K562 (cell line): Measurements from ENCODE around the gene TMEM260. TPM values are rescaled to one million over a fixed set of nuclear protein-coding genes. Genes with fewer than 3 reads are reported as not detected.

Source experiments
- BCL6 ChIP-seq: fragments of 250-450 bp; sonication (Bioruptor Pico); IDR thresholded peaks from 2 replicates; pipeline ENCODE4 v1.4.0; 2020
- CHAMP1 ChIP-seq: fragments of 450-650 bp; IDR thresholded peaks from 2 replicates; pipeline ENCODE4 v1.6.1; 2016; ENCODE audit warnings: mild to moderate bottlenecking
- JUN ChIP-seq, 2 experiments: sonication (generic) in 1 of 2; formaldehyde crosslinking in 1 of 2; IDR thresholded peaks; 2 replicates each; pipeline versions ENCODE4 v1.6.1 to v1.8.0; 2012 to 2022; ENCODE audit warnings: borderline replicate concordance in 2 of 2, mild to moderate bottlenecking in 2 of 2, improper control_type of control experiment in 1 of 2, low read depth in 1 of 2, low read length in 1 of 2, missing genetic modification reagents in 1 of 2
- MEIS2 ChIP-seq: fragments of 450-650 bp; IDR thresholded peaks from 2 replicates; pipeline ENCODE4 v1.6.1; 2014; ENCODE audit warnings: mild to moderate bottlenecking; ENCODE audit not compliant: partially characterized antibody
- RAD21 ChIP-seq, 2 experiments: fragments of 250-450 bp in 1 of 2; fragments of 450-650 bp in 1 of 2; sonication (Bioruptor Pico) in 1 of 2; formaldehyde crosslinking in 1 of 2; IDR thresholded peaks in 1 of 2; conservative IDR thresholded peaks in 1 of 2; 2 replicates each; pipeline versions ENCODE4 v1.4.0 to v1.8.0; 2020 to 2022; ENCODE audit warnings: mild to moderate bottlenecking in 2 of 2, moderate library complexity in 1 of 2
- SIN3B ChIP-seq: fragments of 450-650 bp; IDR thresholded peaks from 2 replicates; pipeline ENCODE4 v1.6.1; 2017; ENCODE audit warnings: low read depth, mild to moderate bottlenecking, moderate library complexity
- SIX5 ChIP-seq, 2 experiments: IDR thresholded peaks; 2 replicates each; pipeline ENCODE4 v1.6.1; 2011; ENCODE audit warnings: low read length in 2 of 2, borderline replicate concordance in 1 of 2, low read depth in 1 of 2, mild to moderate bottlenecking in 1 of 2, moderate library complexity in 1 of 2; ENCODE audit not compliant: insufficient read depth in 1 of 2
- SOX6 ChIP-seq: fragments of 450-650 bp; IDR thresholded peaks from 2 replicates; pipeline ENCODE4 v1.6.1; 2014; ENCODE audit warnings: mild to moderate bottlenecking
- SREBF1 ChIP-seq: fragments of 150-350 bp; IDR thresholded peaks from 2 replicates; pipeline ENCODE4 v1.6.1; 2014; ENCODE audit warnings: antibody characterized with exemption, low read depth, low read length, borderline replicate concordance
- TCF15 ChIP-seq: fragments of 250-450 bp; sonication (Bioruptor Pico); IDR thresholded peaks from 2 replicates; pipeline ENCODE4 v1.8.0; 2022; ENCODE audit warnings: moderate library complexity, mild to moderate bottlenecking, inconsistent platforms
- USF2 ChIP-seq: sonication (generic); formaldehyde crosslinking; IDR thresholded peaks from 2 replicates; pipeline ENCODE4 v1.5.0; 2020; ENCODE audit warnings: missing genetic modification reagents
- ZBTB11 ChIP-seq, 3 experiments: fragments of 200-800 bp in 1 of 3; fragments of 250-450 bp in 1 of 3; fragments of 450-650 bp in 1 of 3; sonication (Bioruptor Pico) in 1 of 3; sonication (Bioruptor generic) in 1 of 3; formaldehyde crosslinking in 1 of 3; IDR thresholded peaks; 2 replicates each; pipeline versions ENCODE4 v1.6.1 to v1.8.0; 2016 to 2022; ENCODE audit warnings: mild to moderate bottlenecking in 2 of 3, missing genetic modification characterization in 2 of 3, missing compliant biosample characterization in 1 of 3, moderate library complexity in 1 of 3
- ZBTB8A ChIP-seq: fragments of 450-650 bp; IDR thresholded peaks from 2 replicates; pipeline ENCODE4 v1.6.1; 2018; ENCODE audit warnings: mild to moderate bottlenecking, moderate library complexity; ENCODE audit not compliant: partially characterized antibody
- ZNF146 ChIP-seq: IDR thresholded peaks from one replicate; pipeline ENCODE4 v1.6.1; 2018; ENCODE audit warnings: missing compliant biosample characterization; ENCODE audit not compliant: unreplicated experiment
- ZNF232 ChIP-seq: sonication (generic); formaldehyde crosslinking; IDR thresholded peaks from 2 replicates; pipeline ENCODE4 v1.8.0; 2022; ENCODE audit warnings: mild to moderate bottlenecking, missing genetic modification reagents
- ZNF398 ChIP-seq: fragments of 250-450 bp; sonication (Bioruptor Pico); IDR thresholded peaks from 2 replicates; pipeline ENCODE4 v1.8.0; 2021; ENCODE audit warnings: moderate library complexity, mild to moderate bottlenecking, inconsistent platforms
- polyA plus RNA-seq, 8 experiments: library from polyadenylated mRNA; depleted of rRNA in 4 of 8; stranded (reverse) in 5 of 8; unstranded in 3 of 8; fragments of >200 nt; fragmentation: Nextera tagmentation in 2 of 8; fragmentation: Illumina TruSeq in 1 of 8; extraction: Ambion mirVana in 2 of 8; extraction: Trizol in 1 of 8; gene quantifications; 2 replicates each; pipeline versions ENCODE4 v1.2.1 to v1.2.3, GENCODE V29; 2011 to 2014; ENCODE audit warnings: inconsistent platforms in 1 of 8, missing spikeins in 1 of 8
- total RNA-seq, 7 experiments: library from RNA; depleted of rRNA in 6 of 7; stranded (reverse); fragments of >200 nt in 6 of 7; fragmentation: Illumina TruSeq in 2 of 7; extraction: Trizol in 2 of 7; gene quantifications; 2 replicates each; pipeline versions ENCODE4 v1.2.1 to v1.2.3, GENCODE V29; 2011 to 2021; ENCODE audit warnings: low replicate concordance in 1 of 7
- TF ChIP-seq, protein P1 (sequence below): sonication (generic); IDR thresholded peaks from 2 replicates; pipeline ENCODE4 v1.6.1; 2016

Gene TMEM260
- total and polyA plus RNA-seq, 9 of the 15 experiments (the other 6 are each of a cell fraction or from before 2014, with no cell fraction given), result 2.2 to 9.4 (median 6.0) TPM

- TF ChIP-seq CHAMP1 (no peak), SREBF1 (no peak), ZNF232 (no peak), MEIS2 (peak; percentile 21), BCL6 (CRISPR knock-in tag) (no peak), ZNF398 (no peak), USF2 (CRISPR knock-in tag) (no peak), SIN3B (no peak), ZNF146 (CRISPR knock-in tag) (no peak), ZBTB11 (CRISPR knock-in tag; IDR thresholded peaks at IDR 0.05) (no peak), RAD21 (CRISPR knock-in tag; conservative IDR thresholded peaks at IDR 0.05 in 1 of 2, IDR thresholded peaks at IDR 0.05 in 1 of 2) (no peak), SIX5 (IDR thresholded peaks at IDR 0.05; ENCODE audit: borderline replicate concordance in 1 of 2, insufficient read depth in 1 of 2, low read depth in 1 of 2, low read length in 2 of 2) (no peak), SOX6 (peak; percentile 56; the same call in 1 of the 2 replicates), ZBTB8A (no peak), JUN (IDR thresholded peaks at IDR 0.05; ENCODE audit: borderline replicate concordance, low read depth, low read length) (no peak), JUN (CRISPR knock-in tag; IDR thresholded peaks at IDR 0.05; ENCODE audit: borderline replicate concordance) (no peak), TCF15 (CRISPR knock-in tag) (no peak)
- TF ChIP-seq, protein P1, sequence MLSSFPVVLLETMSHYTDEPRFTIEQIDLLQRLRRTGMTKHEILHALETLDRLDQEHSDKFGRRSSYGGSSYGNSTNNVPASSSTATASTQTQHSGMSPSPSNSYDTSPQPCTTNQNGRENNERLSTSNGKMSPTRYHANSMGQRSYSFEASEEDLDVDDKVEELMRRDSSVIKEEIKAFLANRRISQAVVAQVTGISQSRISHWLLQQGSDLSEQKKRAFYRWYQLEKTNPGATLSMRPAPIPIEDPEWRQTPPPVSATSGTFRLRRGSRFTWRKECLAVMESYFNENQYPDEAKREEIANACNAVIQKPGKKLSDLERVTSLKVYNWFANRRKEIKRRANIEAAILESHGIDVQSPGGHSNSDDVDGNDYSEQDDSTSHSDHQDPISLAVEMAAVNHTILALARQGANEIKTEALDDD, result peak; percentile 70
Measured at GRCh38 chr14:56608689-56609088, 29.1 kb downstream of the TMEM260 start (continued).
